GDM1 (cell line): Measurements from ENCODE around the gene KANSL1L.
"Not testable (repeated sequence)": the region's sequence is repeated elsewhere in the genome, so short reads cannot be mapped to it uniquely, and the experiment has no call there.

Source experiments
- DNase-seq: peaks from one replicate; lab custom pipeline; 2025; lab: John Stamatoyannopoulos, UW

KANSL1L gene

GRCh38 chr2:210179351-210179990 is 8.3 kb upstream of the KANSL1L start:
- DNase-seq, result no peak

DNA sequence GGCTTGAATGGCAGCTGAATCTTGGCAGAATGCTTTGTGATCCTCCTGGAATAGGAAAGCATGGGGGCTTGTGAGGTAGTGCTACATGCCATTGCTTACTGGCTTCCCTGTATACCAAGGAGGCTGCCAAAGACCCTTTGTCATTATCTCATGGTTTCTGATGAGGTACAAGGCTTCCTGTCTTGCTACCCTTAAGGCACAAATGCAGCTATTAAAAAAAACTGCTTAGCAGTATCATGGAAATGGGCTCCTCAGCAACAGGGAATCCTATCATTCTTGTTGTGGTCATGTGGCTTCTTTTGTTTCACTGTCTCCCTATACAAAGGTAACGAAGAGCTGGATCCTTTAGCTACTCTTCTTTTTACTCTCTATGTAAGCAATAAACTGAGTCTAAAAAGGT is 6.6 kb upstream of the KANSL1L start:
- DNase-seq, result no peak

GRCh38 chr2:210177115-210177514 is 5.9 kb upstream of the KANSL1L start:
- DNase-seq, result not testable (repeated sequence)

GRCh38 chr2:210174086-210174485 is 2.9 kb upstream of the KANSL1L start:
- no peak for DNase-seq

DNA sequence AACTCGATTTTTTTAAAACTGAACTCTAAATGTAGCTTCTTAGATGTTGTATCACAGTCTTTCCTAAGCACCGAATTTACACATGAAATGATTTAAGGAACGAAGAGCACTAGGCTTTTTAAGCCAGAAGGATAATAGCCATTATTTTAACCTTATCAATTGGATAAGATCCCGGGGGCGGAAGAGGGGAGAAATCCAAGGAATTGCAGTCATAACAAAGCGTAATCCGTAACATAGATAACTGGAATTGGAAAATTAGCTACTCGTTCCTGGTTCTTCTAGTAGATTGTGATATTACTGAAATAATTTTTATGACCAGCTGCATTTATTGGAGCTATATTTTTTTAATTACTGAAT is 988 bp upstream of the KANSL1L start:
- no peak for DNase-seq

- DNase-seq, result peak; percentile 92
Observed at GRCh38 chr2:210170446-210171303, 534 bp downstream of the KANSL1L start.

- DNase-seq, result no peak
Observed at GRCh38 chr2:210170196-210170445, 1.1 kb downstream of the KANSL1L start.

DNA sequence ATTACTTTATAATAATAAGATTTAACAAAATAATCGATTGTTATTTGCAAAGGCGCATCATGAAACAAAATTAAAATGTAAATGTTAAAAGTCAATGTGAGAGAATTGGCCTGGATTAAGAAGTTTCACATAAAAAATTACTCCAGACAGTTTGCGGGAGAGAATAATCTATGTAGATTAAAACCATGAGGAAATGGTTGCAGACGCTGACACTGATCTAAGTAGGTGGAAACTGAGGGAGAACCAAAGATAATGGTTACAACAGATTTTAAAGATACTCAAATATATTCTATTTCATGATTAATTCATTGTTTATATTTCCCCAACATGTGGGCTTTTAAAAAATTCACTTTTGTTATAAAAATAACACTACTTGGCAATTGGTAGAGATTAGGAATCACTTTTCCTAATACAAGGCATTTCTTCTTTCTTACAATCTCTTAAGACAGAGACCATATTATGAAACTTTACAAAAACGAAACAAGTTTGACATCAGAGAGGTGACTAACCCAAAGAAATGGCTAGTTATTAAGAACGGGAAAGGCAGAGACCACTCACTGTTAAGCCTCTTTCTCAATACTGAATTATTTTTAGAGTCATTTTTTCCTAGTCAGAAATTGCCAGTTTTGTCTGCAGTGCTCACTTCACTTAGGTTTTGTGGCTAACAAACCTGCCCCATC is 1.6 kb downstream of the KANSL1L start:
- DNase-seq, result no peak

- DNase-seq, result no peak
Observed at GRCh38 chr2:210167227-210167626, 4.0 kb downstream of the KANSL1L start.

DNA sequence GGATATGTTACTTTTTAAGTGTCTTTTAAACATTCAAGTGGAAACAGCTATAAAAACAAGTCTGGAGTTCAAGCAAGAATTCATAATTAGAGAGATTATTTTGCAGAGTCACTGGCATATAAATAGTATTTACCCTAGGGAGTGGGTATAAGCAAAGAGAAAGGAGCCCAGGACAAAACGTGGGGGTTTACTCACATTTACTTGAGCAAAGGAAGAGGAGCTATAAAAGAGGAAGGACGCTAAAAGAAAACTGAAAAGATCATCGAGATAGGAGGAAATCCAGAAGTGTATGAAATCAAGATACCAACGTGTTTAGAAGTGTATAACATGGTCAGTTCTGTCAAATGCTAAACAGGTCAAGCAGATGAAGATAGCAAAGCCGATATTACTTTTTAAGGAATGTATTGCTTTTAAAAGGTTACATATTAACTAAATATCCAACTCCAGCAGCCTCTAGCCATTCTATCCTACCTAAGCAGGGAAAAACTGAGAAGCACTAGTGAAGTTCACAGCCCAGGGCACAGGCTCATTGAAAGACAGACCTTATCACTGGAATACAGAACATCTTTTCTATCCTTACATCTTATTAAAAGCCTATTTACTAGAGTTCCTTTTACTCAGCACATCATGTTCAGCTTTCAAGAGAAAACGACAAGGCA is 8.6 kb downstream of the KANSL1L start:
- DNase-seq, result peak; percentile 13

- no peak for DNase-seq
Observed at GRCh38 chr2:210159059-210159458, 12.2 kb downstream of the KANSL1L start.

DNA sequence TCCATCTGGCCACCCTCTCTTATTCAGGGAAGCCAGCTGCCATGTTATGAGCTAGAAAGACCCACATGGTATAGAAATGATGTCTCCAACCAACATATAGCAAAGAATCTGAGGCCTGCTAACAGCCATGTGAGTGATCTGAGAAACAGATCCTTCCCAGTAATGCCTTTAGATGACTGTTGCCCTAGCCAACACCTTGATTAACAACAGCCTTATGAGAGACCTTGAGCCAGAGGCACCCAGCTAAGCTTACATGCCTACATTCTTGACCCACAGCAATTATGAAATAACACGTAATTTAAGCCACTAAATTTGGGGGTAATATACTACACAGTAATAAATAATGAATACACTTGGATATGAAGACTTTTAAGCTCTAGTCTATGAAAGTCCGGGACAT is 13.0 kb downstream of the KANSL1L start:
- no peak for DNase-seq

DNA sequence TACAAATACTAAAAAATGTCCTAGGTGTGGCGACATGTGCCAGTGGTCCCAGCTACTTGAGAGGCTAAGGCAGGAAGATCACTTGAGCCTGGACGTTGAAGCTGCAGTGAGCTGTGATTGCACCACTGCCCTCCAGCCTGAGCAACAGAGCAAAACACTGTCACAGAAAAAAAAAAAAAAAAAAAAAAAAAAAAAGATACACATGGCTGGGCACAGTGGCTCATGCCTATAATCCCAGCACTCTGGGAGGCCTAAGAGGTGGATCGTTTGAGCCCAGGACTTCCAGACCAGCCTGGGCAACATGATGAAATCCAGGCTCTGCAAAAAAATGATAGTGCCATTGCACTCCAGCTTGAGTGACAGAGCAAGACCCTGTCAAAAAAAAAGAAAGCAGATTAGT is 13.7 kb downstream of the KANSL1L start:
- no peak for DNase-seq

GRCh38 chr2:210147614-210148013 is 23.6 kb downstream of the KANSL1L start:
- no peak for DNase-seq

GRCh38 chr2:210132239-210132638 is 39.0 kb downstream of the KANSL1L start:
- no peak for DNase-seq

DNA sequence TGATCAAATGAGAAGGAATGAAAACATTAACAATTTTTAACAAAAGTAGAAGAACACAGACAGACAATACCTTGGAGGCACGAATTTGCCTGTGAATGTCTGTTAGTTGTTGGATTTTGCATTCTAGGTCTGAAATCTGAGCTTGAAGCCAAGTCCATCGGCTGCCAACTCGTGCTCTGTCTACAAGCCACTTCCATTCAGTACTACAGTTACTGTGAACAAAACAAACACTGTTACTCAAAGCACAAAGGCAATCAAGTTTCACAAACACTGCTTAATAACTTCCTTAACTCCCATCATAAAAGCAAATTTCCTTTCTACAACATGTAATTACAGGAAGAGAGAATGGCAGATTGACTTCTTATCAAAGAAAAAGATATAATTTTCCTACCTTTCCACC is 42.2 kb downstream of the KANSL1L start:
- DNase-seq, result no peak

- DNase-seq, result no peak
Observed at GRCh38 chr2:210113614-210114235, 57.5 kb downstream of the KANSL1L start.

GRCh38 chr2:210112871-210113270 is 58.3 kb downstream of the KANSL1L start:
- DNase-seq, result no peak

- no peak for DNase-seq
Observed at GRCh38 chr2:210099940-210100339, 71.3 kb downstream of the KANSL1L start.

DNA sequence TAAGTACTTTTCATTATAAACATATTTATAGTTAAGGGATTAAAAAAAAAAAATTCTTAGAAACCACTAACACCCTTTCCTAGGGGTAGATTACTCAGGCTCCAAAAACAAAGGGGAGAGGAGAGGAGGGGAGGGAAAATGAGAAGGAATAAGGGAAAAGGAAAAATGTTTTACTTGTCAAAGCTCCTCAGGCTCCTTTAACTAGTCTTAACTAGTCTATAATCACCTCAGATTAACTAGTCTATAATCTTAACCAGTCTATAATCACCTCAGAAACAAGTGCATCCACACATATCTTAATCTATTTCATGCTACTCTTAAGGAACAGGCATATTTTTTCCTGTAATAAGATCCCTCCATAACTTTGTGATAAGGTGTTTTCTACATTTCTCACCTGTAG is 76.4 kb downstream of the KANSL1L start:
- no peak for DNase-seq

GRCh38 chr2:210092791-210093190 is 78.4 kb downstream of the KANSL1L start:
- no peak for DNase-seq

DNA sequence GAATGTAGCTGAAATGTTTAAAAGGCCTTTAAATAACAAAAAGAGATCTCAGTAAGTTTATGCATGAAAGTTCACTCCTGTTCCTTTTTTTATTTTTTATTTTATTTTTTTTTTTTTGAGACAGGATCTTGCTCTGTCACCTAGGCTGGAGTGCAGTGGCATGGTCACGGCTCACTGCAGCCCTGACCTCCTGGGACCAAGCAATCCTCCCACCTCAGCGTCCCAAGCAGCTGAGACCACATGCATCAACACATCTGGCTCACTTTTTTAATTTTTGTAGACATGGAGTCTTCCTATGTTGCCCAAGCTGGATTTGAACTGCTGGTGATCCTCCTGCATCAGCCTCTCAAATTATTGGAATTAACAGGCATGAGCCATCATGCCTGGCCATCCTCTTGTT is 84.3 kb downstream of the KANSL1L start:
- DNase-seq, result no peak
